H1 (cell line): Measurements from ENCODE around the gene NOX5. TPM values are rescaled to one million over a fixed set of nuclear protein-coding genes. Genes with fewer than 3 reads are reported as not detected.
A peak's percentile ranks its signal among the peaks of the same experiment; 100 is the strongest.

Experiments
- CTCF ChIA-PET: fragments of 300-600 bp; sonication (Branson Sonifier 250); formaldehyde crosslinking; loops from one replicate; lab custom pipeline; 2021; ENCODE audit not compliant: partially characterized antibody; lab: Charles Lee
- POLR2A ChIA-PET: fragments of 300-600 bp; sonication (Branson Sonifier 250); formaldehyde crosslinking; loops from one replicate; lab custom pipeline; 2021; ENCODE audit warnings: inconsistent platforms; ENCODE audit not compliant: partially characterized antibody; lab: Charles Lee
- DNase-seq, 2 experiments: peaks; one replicate each; pipeline versions ENCODE4 v3.0.0 to v3.0.0-alpha.2; 2010 to 2022; ENCODE audit warnings: low spot score in 2 of 2, low read depth in 1 of 2, mixed read lengths in 1 of 2
- FAIRE-seq: peaks from 2 replicates; lab custom pipeline; 2011; peaks lifted over from hg19 to GRCh38; lab: Jason Lieb, UNC
- H2AFZ ChIP-seq: 2 replicates; pipeline ENCODE4 v1.8.1; 2012; ENCODE audit warnings: low read length, inconsistent platforms
- H2AK5ac ChIP-seq: 2 replicates; pipeline ENCODE4 v1.6.1; 2013; ENCODE audit warnings: low read depth, low read length
- H2BK120ac ChIP-seq: replicated peaks from 2 replicates; pipeline ENCODE3; 2013; ENCODE audit warnings: low read depth, low read length, inconsistent platforms
- H2BK12ac ChIP-seq: 2 replicates; pipeline ENCODE4 v1.6.1; 2013; ENCODE audit warnings: low read depth, low read length
- H2BK15ac ChIP-seq: 2 replicates; pipeline ENCODE4 v1.6.1; 2013; ENCODE audit warnings: low read length
- H2BK20ac ChIP-seq: 2 replicates; pipeline ENCODE4 v1.6.1; 2013; ENCODE audit warnings: low read length
- H2BK5ac ChIP-seq: 2 replicates; pipeline ENCODE4 v1.6.1; 2013; ENCODE audit warnings: low read depth, low read length
- H3K14ac ChIP-seq: 2 replicates; pipeline ENCODE4 v1.6.1; 2013; ENCODE audit warnings: inconsistent platforms; ENCODE audit not compliant: insufficient read length
- H3K18ac ChIP-seq: 2 replicates; pipeline ENCODE4 v1.6.1; 2013; ENCODE audit warnings: low read length; ENCODE audit errors: extremely low read depth
- H3K23ac ChIP-seq: 2 replicates; pipeline ENCODE4 v1.6.1; 2013; ENCODE audit warnings: inconsistent platforms; ENCODE audit not compliant: insufficient read length
- H3K23me2 ChIP-seq: 2 replicates; pipeline ENCODE4 v1.6.1; 2013; ENCODE audit warnings: low read depth, low read length
- H3K27ac ChIP-seq: 2 replicates; pipeline ENCODE4 v1.6.1; 2011; ENCODE audit warnings: low read depth, low read length, inconsistent platforms
- H3K27me3 ChIP-seq, 4 experiments: replicated peaks in 1 of 4; 1 replicate in 1 of 4; 2 replicates in 3 of 4; pipeline versions ENCODE4 v1.6.1 to v1.8.1; 2011 to 2013; ENCODE audit warnings: low read length in 3 of 4, mild to moderate bottlenecking in 3 of 4, inconsistent platforms in 2 of 4, mixed read lengths in 2 of 4, moderate library complexity in 1 of 4; ENCODE audit not compliant: control insufficient read depth in 3 of 4, insufficient read depth in 3 of 4; ENCODE audit errors: extremely low read depth in 1 of 4
- H3K36me3 ChIP-seq, 4 experiments: 2 replicates each; pipeline versions ENCODE4 v1.6.1 to v1.8.1; 2011 to 2013; ENCODE audit warnings: mild to moderate bottlenecking in 4 of 4, low read length in 3 of 4, moderate library complexity in 2 of 4, control low read depth in 1 of 4, inconsistent platforms in 1 of 4; ENCODE audit not compliant: insufficient read depth in 4 of 4, control insufficient read depth in 2 of 4
- H3K4ac ChIP-seq: replicated peaks from 2 replicates; pipeline ENCODE3; 2013; ENCODE audit warnings: low read length, low read depth, mixed read lengths, inconsistent platforms; ENCODE audit not compliant: insufficient read length
- H3K4me1 ChIP-seq, 4 experiments: replicated peaks in 1 of 4; 1 replicate in 1 of 4; 2 replicates in 3 of 4; pipeline versions ENCODE4 v1.6.1 to v1.8.1; 2011 to 2013; ENCODE audit warnings: low read length in 3 of 4, inconsistent platforms in 2 of 4, mixed read lengths in 1 of 4; ENCODE audit not compliant: insufficient read depth in 4 of 4, control insufficient read depth in 3 of 4
- H3K4me2 ChIP-seq, 2 experiments: 2 replicates each; pipeline versions ENCODE4 v1.6.1 to v1.8.1; 2011 to 2013; ENCODE audit warnings: low read depth in 2 of 2, low read length in 2 of 2, control low read depth in 1 of 2, inconsistent platforms in 1 of 2, mild to moderate bottlenecking in 1 of 2; ENCODE audit not compliant: insufficient read depth in 1 of 2
- H3K4me3 ChIP-seq, 4 experiments: fragments of 200-600, 300-600 bp in 1 of 4; sonication (generic), shearing (Covaris generic), sonication (Bioruptor Twin) in 1 of 4; 2 replicates each; pipeline versions ENCODE4 v1.5.1 to v1.8.1; 2011 to 2016; ENCODE audit warnings: low read length in 4 of 4, low read depth in 3 of 4, control low read depth in 2 of 4, inconsistent platforms in 2 of 4, mild to moderate bottlenecking in 2 of 4, mixed read lengths in 1 of 4, moderate library complexity in 1 of 4; ENCODE audit not compliant: insufficient read depth in 2 of 4; ENCODE audit errors: extremely low read depth in 1 of 4
- H3K56ac ChIP-seq: replicated peaks from 2 replicates; pipeline ENCODE3; 2013; ENCODE audit warnings: low read depth, mild to moderate bottlenecking, mixed read lengths, low read length, inconsistent platforms; ENCODE audit not compliant: insufficient read length
- H3K79me1 ChIP-seq: 2 replicates; pipeline ENCODE4 v1.6.1; 2013; ENCODE audit warnings: low read depth, low read length, control low read depth
- H3K79me2 ChIP-seq, 2 experiments: 2 replicates each; pipeline versions ENCODE4 v1.6.1 to v1.8.1; 2012 to 2013; ENCODE audit warnings: low read length in 2 of 2, mild to moderate bottlenecking in 2 of 2, inconsistent platforms in 1 of 2; ENCODE audit not compliant: insufficient read depth in 2 of 2, control insufficient read depth in 1 of 2
- H3K9ac ChIP-seq, 4 experiments: replicated peaks in 1 of 4; 1 replicate in 1 of 4; 2 replicates in 3 of 4; pipeline versions ENCODE4 v1.6.1 to v1.8.1; 2011 to 2013; ENCODE audit warnings: low read depth in 3 of 4, low read length in 3 of 4, control low read depth in 2 of 4, mild to moderate bottlenecking in 2 of 4, moderate library complexity in 2 of 4, inconsistent platforms in 1 of 4; ENCODE audit errors: extremely low read depth in 1 of 4
- H3K9me3 ChIP-seq, 2 experiments: 2 replicates each; pipeline versions ENCODE4 v1.6.1 to v1.8.1; 2012 to 2013; ENCODE audit warnings: mild to moderate bottlenecking in 2 of 2, moderate library complexity in 2 of 2, control low read depth in 1 of 2, inconsistent platforms in 1 of 2, low read depth in 1 of 2, low read length in 1 of 2, mixed read lengths in 1 of 2; ENCODE audit not compliant: insufficient read depth in 2 of 2
- H4K20me1 ChIP-seq, 2 experiments: replicated peaks in 1 of 2; 2 replicates each; pipeline versions ENCODE3 to v1.8.1; 2011 to 2013; ENCODE audit warnings: inconsistent platforms in 2 of 2, low read length in 2 of 2, mild to moderate bottlenecking in 1 of 2; ENCODE audit not compliant: insufficient read depth in 2 of 2, control insufficient read depth in 1 of 2
- H4K5ac ChIP-seq: 2 replicates; pipeline ENCODE4 v1.6.1; 2013; ENCODE audit warnings: low read length, low read depth, mixed read lengths, inconsistent platforms; ENCODE audit not compliant: insufficient read length
- H4K8ac ChIP-seq: 2 replicates; pipeline ENCODE4 v1.8.0; 2013; ENCODE audit warnings: mild to moderate bottlenecking, moderate library complexity, low read length, inconsistent platforms; ENCODE audit not compliant: insufficient read depth; ENCODE audit errors: extremely low read depth
- H4K91ac ChIP-seq: replicated peaks from 2 replicates; pipeline ENCODE3; 2013; ENCODE audit warnings: low read length, mixed read lengths, inconsistent platforms; ENCODE audit not compliant: insufficient read length
- HDAC2 ChIP-seq, 2 experiments: fragments of 300-600 bp in 1 of 2; sonication (generic) in 1 of 2; IDR thresholded peaks; 2 replicates each; pipeline ENCODE4 v1.6.1; 2011 to 2012; ENCODE audit warnings: low read depth in 2 of 2, low read length in 2 of 2, mild to moderate bottlenecking in 2 of 2, moderate library complexity in 2 of 2, borderline replicate concordance in 1 of 2, inconsistent platforms in 1 of 2
- YY1 ChIP-seq: IDR thresholded peaks from 2 replicates; pipeline ENCODE4 v1.6.1; 2011; ENCODE audit warnings: low read depth, mild to moderate bottlenecking, low read length
- WGBS, 2 experiments: shearing (Covaris generic) in 1 of 2; methylation state at CpG; one replicate each; pipeline versions ENCODE4 v1.1.6 to v1.1.7; 2013 to 2015; ENCODE audit warnings: low lambda C conversion rate in 2 of 2, mixed read lengths in 2 of 2, inconsistent platforms in 1 of 2, low coverage in 1 of 2, missing lambda C conversion rate in 1 of 2; ENCODE audit not compliant: insufficient replicate concordance in 2 of 2, insufficient coverage in 1 of 2, insufficient read length in 1 of 2; ENCODE audit errors: extremely low coverage in 1 of 2, missing lambda C conversion rate in 1 of 2; 5-methylcytosine and 5-hydroxymethylcytosine counted together
- polyA plus RNA-seq, 7 experiments: library from polyadenylated mRNA; depleted of rRNA in 3 of 7; stranded (reverse) in 5 of 7; unstranded in 2 of 7; fragments of >200 nt in 5 of 7; fragments of 200-250 nt in 2 of 7; gene quantifications; 1 replicate in 5 of 7; 2 replicates in 1 of 7; 4 replicates in 1 of 7; pipeline versions ENCODE4 v1.2.1 to v1.2.3, GENCODE V29; 2011 to 2013; ENCODE audit warnings: missing spikeins in 2 of 7, mixed read lengths in 2 of 7
- total RNA-seq: library from RNA; stranded (reverse); fragmentation: NEBNext Ultra II Directional; extraction: Animal tissue kit (Norgen Biotek cat#: 25700); gene quantifications from 2 replicates; pipeline ENCODE4 v1.2.1, GENCODE V29; 2021
- TF ChIP-seq, protein P1 (sequence below): IDR thresholded peaks from 2 replicates; pipeline ENCODE4 v1.6.1; 2012; ENCODE audit warnings: low read length, inconsistent platforms

Gene NOX5
- total and polyA plus RNA-seq, 2 of the 8 experiments (the other 6 are each of a cell fraction or from before 2014, with no cell fraction given): under 0.01 TPM; not detected in 1

GRCh38 chr15:69107025-69107620 is 92.6 kb downstream of the NOX5 start:
- H2BK12ac ChIP-seq: no peak overlapping the region
- H2BK5ac ChIP-seq: no peak overlapping the region
- no peak for FAIRE-seq
- peaks cover 0 to 3% (median 0%) of the 10 kb centered on the region in 4 experiments; a peak in 2 of 7 replicates for H3K4me1 ChIP-seq
- no peak overlapping the region for H3K56ac ChIP-seq
- no peak overlapping the region for H3K4me3 ChIP-seq
- H3K4ac ChIP-seq: no peak overlapping the region
- H2AFZ ChIP-seq: 0 out of 2 replicates have a peak overlapping the region, but pooled peaks have one; percentile 4
- no peaks in the 10 kb centered on the region; the same call in 1 of the 2 replicates for H3K23me2 ChIP-seq
- H3K36me3 ChIP-seq: no peaks in the 10 kb centered on the region
- no peak overlapping the region for H3K27ac ChIP-seq
- H4K8ac ChIP-seq: no peak overlapping the region
- no peak overlapping the region for H3K9ac ChIP-seq
- no peaks in the 10 kb centered on the region for H4K20me1 ChIP-seq
- H3K79me1 ChIP-seq: no peaks in the 10 kb centered on the region
- H3K14ac ChIP-seq: no peak overlapping the region
- CTCF ChIA-PET: interaction anchor here (0.8 to 2.2 kb wide), 8 partner anchors 8 to 126 kb away, joined by 3 to 5 read pairs (median 4); no protein-coding TSS in a partner anchor
- no peak for DNase-seq
- POLR2A ChIA-PET: interaction anchor here (1.2 to 1.6 kb wide), 4 partner anchors 10 to 26 kb away, joined by 3 read pairs; no protein-coding TSS in a partner anchor
- no peak overlapping the region for H3K18ac ChIP-seq
- H3K4me2 ChIP-seq: no peak overlapping the region
- no peak overlapping the region for H3K23ac ChIP-seq
- H2BK15ac ChIP-seq: no peak overlapping the region
- H2BK120ac ChIP-seq: no peak overlapping the region
- no peak overlapping the region for H2AK5ac ChIP-seq
- no peak overlapping the region for H4K91ac ChIP-seq
- no peaks in the 10 kb centered on the region for H3K79me2 ChIP-seq
- H3K27me3 ChIP-seq: no peaks in the 10 kb centered on the region
- no peak overlapping the region for H2BK20ac ChIP-seq
- no peaks in the 10 kb centered on the region for H3K9me3 ChIP-seq
- H4K5ac ChIP-seq: no peak overlapping the region
- 87% methylated on average over 4 of the region's 4 CpGs; no CpG with 5 or more reads in 1 of the 2 experiments for WGBS, 2 experiments
- TF ChIP-seq, protein P1, sequence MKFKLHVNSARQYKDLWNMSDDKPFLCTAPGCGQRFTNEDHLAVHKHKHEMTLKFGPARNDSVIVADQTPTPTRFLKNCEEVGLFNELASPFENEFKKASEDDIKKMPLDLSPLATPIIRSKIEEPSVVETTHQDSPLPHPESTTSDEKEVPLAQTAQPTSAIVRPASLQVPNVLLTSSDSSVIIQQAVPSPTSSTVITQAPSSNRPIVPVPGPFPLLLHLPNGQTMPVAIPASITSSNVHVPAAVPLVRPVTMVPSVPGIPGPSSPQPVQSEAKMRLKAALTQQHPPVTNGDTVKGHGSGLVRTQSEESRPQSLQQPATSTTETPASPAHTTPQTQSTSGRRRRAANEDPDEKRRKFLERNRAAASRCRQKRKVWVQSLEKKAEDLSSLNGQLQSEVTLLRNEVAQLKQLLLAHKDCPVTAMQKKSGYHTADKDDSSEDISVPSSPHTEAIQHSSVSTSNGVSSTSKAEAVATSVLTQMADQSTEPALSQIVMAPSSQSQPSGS: no peak
- no peak for TF ChIP-seq HDAC2 (IDR thresholded peaks at IDR 0.05; ENCODE audit: borderline replicate concordance in 1 of 2, low read depth in 2 of 2, low read length in 2 of 2)
- no peak for TF ChIP-seq YY1
